Effector memory CD8-positive, alpha-beta T cell (primary cell): ENCODE data around the gene OSBPL6.
"Not testable (repeated sequence)": the region's sequence is repeated elsewhere in the genome, so short reads cannot be mapped to it uniquely, and the experiment has no call there.

Experiments
- ATAC-seq: fragments of 150-1000 bp; cut with Tn5 transposase; replicated peaks from 2 replicates; pipeline ENCODE4 v1.10.0; 2021; ENCODE audit warnings: mild to moderate bottlenecking, moderate library complexity
- DNase-seq, 3 experiments: peaks; one replicate each; pipeline ENCODE4 v3.0.0; 2021
- H3K27ac Mint-ChIP-seq, 2 donors: one replicate each; pipeline ENCODE4 v1.8.0; 2022; ENCODE audit warnings: mild to moderate bottlenecking in 2 of 2, mixed read lengths in 2 of 2, moderate library complexity in 2 of 2
- H3K27me3 Mint-ChIP-seq, 2 donors: one replicate each; pipeline ENCODE4 v1.8.0; 2022; ENCODE audit warnings: mixed read lengths in 2 of 2
- H3K36me3 Mint-ChIP-seq: one replicate; pipeline ENCODE4 v1.8.0; 2022; ENCODE audit warnings: mild to moderate bottlenecking, moderate library complexity, mixed read lengths; ENCODE audit not compliant: insufficient read depth
- H3K4me1 Mint-ChIP-seq, 2 donors: one replicate each; pipeline ENCODE4 v1.8.0; 2022; ENCODE audit warnings: low read depth in 2 of 2, mixed read lengths in 2 of 2
- H3K4me3 Mint-ChIP-seq, 2 donors: one replicate each; pipeline ENCODE4 v1.8.0; 2022; ENCODE audit warnings: mild to moderate bottlenecking in 2 of 2, mixed read lengths in 2 of 2, moderate library complexity in 2 of 2
- H3K9me3 Mint-ChIP-seq, 2 donors: one replicate each; pipeline ENCODE4 v1.8.0; 2022; ENCODE audit warnings: mixed read lengths in 2 of 2
- total RNA-seq, 9 experiments: gene quantifications; one replicate each; lab custom pipeline; 2026; lab: John Stamatoyannopoulos, UW

OSBPL6 gene
- 0 to 6.1 (median 0.56) reads per million in 9 experiments for total RNA-seq

- DNase-seq (peak; percentile 15 to 35 (median 17)), ATAC-seq (peak; percentile 88)
- Mint-ChIP-seq H3K9me3 (no peaks in the 10 kb centered on the region), H3K27ac (no peak within 1 kb of the TSS), H3K27me3 (peaks cover 45 to 72% of the 10 kb centered on the region in 2 donors), H3K4me1 (peaks cover 4 to 8% of the 10 kb centered on the region in 2 donors), H3K4me3 (peak within 1 kb of the TSS; percentile 71 to 74), H3K36me3 (peaks cover 4% of the 10 kb centered on the region)
These were observed at the start of gene OSBPL6 for GRCh38 chr2:178193823-178194599. Gene OSBPL6 (plus strand): TSS chr2:178194512. CDS start chr2:178306185, 111,673 bp downstream.

DNA sequence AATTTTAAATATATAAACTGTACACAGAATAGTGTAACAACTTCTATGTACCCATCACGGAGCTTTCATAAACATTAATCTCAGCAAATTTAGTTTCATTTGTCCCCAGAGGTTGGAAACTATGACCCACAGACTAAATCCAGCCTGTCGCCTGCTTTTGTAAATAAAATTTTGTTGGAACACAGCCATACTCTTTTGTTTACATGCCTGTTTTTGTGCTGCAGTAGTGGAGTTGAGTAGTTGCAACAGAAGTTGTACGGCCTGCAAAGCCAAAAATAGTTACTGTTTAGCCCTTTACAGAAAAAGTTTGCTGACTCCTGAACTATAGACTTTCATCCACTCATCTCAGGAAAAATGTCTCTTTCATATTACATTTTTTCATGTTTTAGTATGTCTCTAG, 42.3 kb upstream of the OSBPL6 start:
- H3K9me3 Mint-ChIP-seq, result no peaks in the 10 kb centered on the region
- peak overlapping the region in 1 of 2 donors; percentile 14 for H3K27ac Mint-ChIP-seq
- H3K36me3 Mint-ChIP-seq, result no peaks in the 10 kb centered on the region
- no peaks in the 10 kb centered on the region for H3K4me1 Mint-ChIP-seq
- no peak for ATAC-seq
- no peak for DNase-seq
- peaks cover 45 to 59% of the 10 kb centered on the region in 2 donors for H3K27me3 Mint-ChIP-seq
- no peak overlapping the region for H3K4me3 Mint-ChIP-seq

DNA sequence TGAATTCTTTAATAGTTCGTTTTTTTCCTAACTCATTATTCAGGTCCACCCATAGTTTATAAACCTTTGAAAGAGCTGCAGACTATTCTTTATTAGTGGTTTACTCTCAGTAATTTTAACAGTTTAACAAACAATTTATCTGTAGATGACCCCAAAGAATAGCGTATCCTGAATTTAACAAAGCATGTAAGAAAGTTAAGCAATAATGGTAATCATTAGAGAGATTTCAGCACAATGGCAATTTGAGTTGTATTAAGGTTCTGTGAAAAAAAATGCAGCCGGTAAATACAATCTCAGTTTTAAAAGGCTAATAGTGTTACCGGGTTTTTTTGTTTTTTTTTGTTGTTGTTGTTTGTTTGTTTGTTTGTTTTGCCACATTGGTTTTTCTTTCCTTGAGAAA, 41.8 kb upstream of the OSBPL6 start:
- no peaks in the 10 kb centered on the region for H3K4me1 Mint-ChIP-seq
- no peaks in the 10 kb centered on the region for H3K9me3 Mint-ChIP-seq
- H3K36me3 Mint-ChIP-seq, result no peaks in the 10 kb centered on the region
- peak overlapping the region in 1 of 2 donors; percentile 14 for H3K27ac Mint-ChIP-seq
- no peak for DNase-seq
- no peak overlapping the region for H3K4me3 Mint-ChIP-seq
- no peak for ATAC-seq
- H3K27me3 Mint-ChIP-seq, result peaks cover 42 to 54% of the 10 kb centered on the region in 2 donors

GRCh38 chr2:178152977-178153376, 41.3 kb upstream of the OSBPL6 start:
- H3K27me3 Mint-ChIP-seq, result peaks cover 38 to 54% of the 10 kb centered on the region in 2 donors
- no peaks in the 10 kb centered on the region for H3K4me1 Mint-ChIP-seq
- H3K36me3 Mint-ChIP-seq, result no peaks in the 10 kb centered on the region
- no peak for DNase-seq
- ATAC-seq, result no peak
- no peak overlapping the region for H3K27ac Mint-ChIP-seq
- no peak overlapping the region for H3K4me3 Mint-ChIP-seq
- no peaks in the 10 kb centered on the region for H3K9me3 Mint-ChIP-seq

GRCh38 chr2:178153878-178154277, 40.4 kb upstream of the OSBPL6 start:
- not testable (repeated sequence) for ATAC-seq, H3K4me3 Mint-ChIP-seq, H3K4me1 Mint-ChIP-seq, H3K27ac Mint-ChIP-seq, H3K36me3 Mint-ChIP-seq, H3K9me3 Mint-ChIP-seq, DNase-seq
- peaks cover 35 to 56% of the 10 kb centered on the region in 2 donors for H3K27me3 Mint-ChIP-seq

DNA sequence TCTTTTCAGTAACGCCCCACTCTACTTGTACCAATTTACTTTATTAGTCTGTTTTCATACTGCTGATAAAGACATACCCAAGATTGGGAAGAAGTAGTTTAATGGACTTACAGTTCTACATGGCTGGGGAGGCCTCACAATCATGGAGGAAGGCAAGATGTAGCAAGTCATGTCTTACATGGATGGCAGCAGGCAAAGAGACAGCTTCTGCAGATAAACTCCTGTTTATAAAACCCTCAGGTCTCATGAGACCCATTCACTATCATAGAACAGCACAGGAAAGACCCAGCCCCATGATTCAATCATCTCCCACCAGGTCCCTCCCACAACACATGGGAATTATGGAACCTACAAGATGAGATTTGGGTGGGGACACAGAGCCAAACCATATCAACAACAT, 38.8 kb upstream of the OSBPL6 start:
- Mint-ChIP-seq H3K9me3 (no peaks in the 10 kb centered on the region), H3K27ac (no peak overlapping the region), H3K4me1 (no peaks in the 10 kb centered on the region), H3K27me3 (peaks cover 32 to 43% of the 10 kb centered on the region in 2 donors), H3K4me3 (no peak overlapping the region), H3K36me3 (no peaks in the 10 kb centered on the region)
- DNase-seq (no peak), ATAC-seq (no peak)

DNA sequence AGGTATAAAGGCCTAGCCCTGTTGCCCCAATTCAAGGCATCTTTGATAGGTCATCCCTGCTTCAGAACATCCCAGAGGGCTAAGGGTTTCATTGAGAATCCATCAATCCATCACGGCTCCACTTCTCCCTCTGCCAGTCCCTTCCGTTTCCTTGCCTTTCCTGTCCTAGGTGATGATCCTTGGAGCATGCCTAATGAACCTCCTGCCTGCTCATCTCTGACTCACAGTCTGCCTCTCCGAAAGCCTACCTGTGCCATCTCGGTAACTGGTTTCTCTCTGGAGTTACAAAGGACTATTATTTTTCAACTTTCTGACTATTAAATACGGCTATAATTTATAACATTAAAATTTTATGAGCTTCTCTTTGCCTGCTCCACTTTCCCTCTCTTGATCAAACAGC, 36.7 kb upstream of the OSBPL6 start:
- Mint-ChIP-seq H3K27ac (no peak overlapping the region), H3K9me3 (no peaks in the 10 kb centered on the region), H3K36me3 (no peaks in the 10 kb centered on the region), H3K4me3 (no peak overlapping the region), H3K27me3 (peaks cover 39 to 50% of the 10 kb centered on the region in 2 donors), H3K4me1 (no peaks in the 10 kb centered on the region)
- ATAC-seq (no peak), DNase-seq (no peak)

GRCh38 chr2:178159966-178160365, 34.3 kb upstream of the OSBPL6 start:
- peaks cover 24 to 52% of the 10 kb centered on the region in 2 donors for H3K27me3 Mint-ChIP-seq
- no peak overlapping the region for H3K4me3 Mint-ChIP-seq
- H3K36me3 Mint-ChIP-seq, result no peaks in the 10 kb centered on the region
- no peaks in the 10 kb centered on the region for H3K4me1 Mint-ChIP-seq
- no peak for ATAC-seq
- DNase-seq, result no peak
- H3K27ac Mint-ChIP-seq, result no peak overlapping the region
- H3K9me3 Mint-ChIP-seq, result no peaks in the 10 kb centered on the region

DNA sequence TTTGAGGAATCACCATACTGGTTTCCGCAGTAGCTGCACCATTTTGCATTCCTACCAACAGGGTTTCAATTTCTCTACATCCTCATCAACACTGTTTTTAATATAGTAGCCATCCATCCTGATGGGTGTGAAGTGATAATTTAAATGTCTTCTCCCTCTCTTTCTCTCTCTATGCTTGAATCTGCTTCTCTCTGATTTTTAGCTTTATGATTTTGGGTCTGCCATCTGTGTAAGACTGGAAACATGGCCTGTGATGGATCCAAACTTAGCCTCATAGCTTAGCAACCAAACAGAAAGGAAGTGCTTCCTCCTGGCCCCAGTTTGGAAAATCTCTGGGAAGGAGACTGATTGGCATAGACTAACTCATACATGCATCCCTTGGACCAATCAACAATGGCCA, 33.7 kb upstream of the OSBPL6 start:
- Mint-ChIP-seq H3K4me1 (no peaks in the 10 kb centered on the region), H3K9me3 (no peaks in the 10 kb centered on the region), H3K36me3 (no peaks in the 10 kb centered on the region), H3K4me3 (no peak overlapping the region), H3K27ac (no peak overlapping the region), H3K27me3 (peaks cover 18 to 51% of the 10 kb centered on the region in 2 donors)
- ATAC-seq, result no peak
- DNase-seq, result no peak

GRCh38 chr2:178163395-178163794, 30.9 kb upstream of the OSBPL6 start:
- Mint-ChIP-seq H3K36me3 (no peaks in the 10 kb centered on the region), H3K4me1 (no peaks in the 10 kb centered on the region), H3K27me3 (peaks cover 19 to 40% of the 10 kb centered on the region in 2 donors), H3K4me3 (no peak overlapping the region), H3K27ac (no peak overlapping the region), H3K9me3 (no peaks in the 10 kb centered on the region)
- DNase-seq (no peak), ATAC-seq (no peak)

DNA sequence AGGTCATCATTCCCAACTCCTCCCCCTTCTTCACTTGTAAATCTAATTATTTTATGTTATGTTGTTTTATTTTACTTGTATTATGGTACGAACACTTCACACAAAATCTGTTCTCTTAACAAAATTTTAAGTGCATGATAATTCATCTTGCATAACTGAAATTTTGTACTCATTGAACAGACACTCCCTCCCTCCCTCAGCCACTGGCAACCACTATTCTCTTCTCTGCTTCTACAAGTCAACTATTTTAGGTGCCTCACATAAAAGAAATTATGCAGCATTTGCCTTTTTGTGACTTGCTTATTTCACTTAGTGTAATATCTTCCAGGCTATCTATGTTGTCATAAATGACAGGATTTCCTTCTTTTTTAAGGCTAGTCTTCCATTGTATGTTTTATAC, 30.4 kb upstream of the OSBPL6 start:
- no peaks in the 10 kb centered on the region for H3K4me1 Mint-ChIP-seq
- DNase-seq, result no peak
- no peak overlapping the region for H3K4me3 Mint-ChIP-seq
- no peaks in the 10 kb centered on the region for H3K9me3 Mint-ChIP-seq
- no peaks in the 10 kb centered on the region for H3K36me3 Mint-ChIP-seq
- no peak overlapping the region for H3K27ac Mint-ChIP-seq
- peaks cover 19 to 37% of the 10 kb centered on the region in 2 donors for H3K27me3 Mint-ChIP-seq
- ATAC-seq, result no peak

DNA sequence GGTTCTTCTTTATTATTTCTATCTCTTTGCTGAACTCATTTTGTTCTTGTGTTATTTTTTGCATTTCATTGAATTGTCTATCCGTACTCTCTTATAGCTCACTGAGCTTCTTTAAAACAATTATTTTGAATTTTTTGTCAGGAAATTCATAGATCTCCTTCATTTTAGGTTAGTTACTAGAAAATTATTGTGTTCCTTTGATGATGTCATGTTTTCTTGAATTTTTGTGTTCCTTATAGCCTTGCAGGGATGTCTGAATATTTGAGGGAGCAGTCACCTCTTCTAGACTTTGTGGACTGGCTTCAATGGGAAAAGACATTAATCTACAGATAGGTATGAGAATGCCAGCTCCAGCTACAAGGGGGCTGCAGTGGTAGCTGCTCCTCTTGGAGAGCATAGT, 20.7 kb upstream of the OSBPL6 start:
- no peaks in the 10 kb centered on the region for H3K36me3 Mint-ChIP-seq
- ATAC-seq (no peak), DNase-seq (no peak)
- H3K9me3 Mint-ChIP-seq, result no peaks in the 10 kb centered on the region
- no peak overlapping the region for H3K4me3 Mint-ChIP-seq
- H3K4me1 Mint-ChIP-seq, result no peaks in the 10 kb centered on the region
- no peak overlapping the region for H3K27ac Mint-ChIP-seq
- H3K27me3 Mint-ChIP-seq, result peaks cover 11 to 41% of the 10 kb centered on the region in 2 donors

- H3K9me3 Mint-ChIP-seq, result no peaks in the 10 kb centered on the region
- no peak for DNase-seq
- H3K4me1 Mint-ChIP-seq, result no peaks in the 10 kb centered on the region
- H3K4me3 Mint-ChIP-seq, result no peak overlapping the region
- no peak for ATAC-seq
- no peak overlapping the region for H3K27ac Mint-ChIP-seq
- H3K36me3 Mint-ChIP-seq, result no peaks in the 10 kb centered on the region
- peaks cover 11 to 20% of the 10 kb centered on the region in 2 donors for H3K27me3 Mint-ChIP-seq
These were observed 17.1 kb upstream of the OSBPL6 start for GRCh38 chr2:178177066-178177679.

- not testable (repeated sequence) for ATAC-seq, H3K4me3 Mint-ChIP-seq
These were observed 13.7 kb upstream of the OSBPL6 start for GRCh38 chr2:178180648-178181047.

More at GRCh38 chr2:178180648-178181047, 13.7 kb upstream of the OSBPL6 start:
- not testable (repeated sequence) for H3K27ac Mint-ChIP-seq, DNase-seq, H3K36me3 Mint-ChIP-seq, H3K9me3 Mint-ChIP-seq, H3K4me1 Mint-ChIP-seq
- H3K27me3 Mint-ChIP-seq, result peaks cover 16 to 27% of the 10 kb centered on the region in 2 donors
